ENCODE results near the gene DCDC2. TPM values are rescaled to one million over a fixed set of nuclear protein-coding genes. Genes with fewer than 3 reads are reported as not detected.

Gene DCDC2
- total and polyA plus RNA-seq, 2 donors (not counting 3 experiments of a cell fraction or from before 2014, with no cell fraction given): not detected

DNA sequence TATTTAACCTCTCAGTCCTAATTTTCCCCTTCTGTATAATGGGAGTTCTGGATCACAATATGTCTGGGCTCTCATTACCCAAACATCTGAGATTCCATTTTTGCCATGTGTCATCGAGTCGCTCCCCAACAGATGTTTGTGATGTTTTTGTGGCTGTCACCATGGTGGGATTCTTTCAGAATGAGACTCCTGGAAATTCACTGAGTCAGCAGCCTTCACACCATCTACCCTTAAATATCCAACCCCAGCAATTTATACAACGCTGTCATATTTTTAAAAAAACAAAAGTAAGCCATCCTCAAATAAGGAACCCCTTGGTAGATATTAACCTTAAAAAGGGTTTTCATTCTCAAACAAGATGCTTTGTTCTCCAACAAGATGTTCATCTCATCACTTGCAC, 211.0 kb downstream of the DCDC2 start:
- FAIRE-seq: no peak
- no peaks in the 10 kb centered on the region for H3K9me1 ChIP-seq (replicated peaks; ENCODE audit: control insufficient read depth, extremely low read depth, insufficient read depth, low read length)

More for the DNA sequence above, 211.0 kb downstream of the DCDC2 start:
- POLR2A ChIA-PET: no interaction called here
- no peaks in the 10 kb centered on the region for H3K27me3 ChIP-seq (ENCODE audit: control insufficient read depth in 2 of 2, insufficient read depth in 2 of 2, low read length in 2 of 2)
- peaks cover 3% of the 10 kb centered on the region for H3K9me3 ChIP-seq (replicated peaks; ENCODE audit: control insufficient read depth, insufficient read depth, low read length)
- H3K4me2 ChIP-seq (ENCODE audit: insufficient read depth, low read length): no peak overlapping the region
- no peaks in the 10 kb centered on the region for H3K36me3 ChIP-seq (ENCODE audit: control insufficient read depth in 2 of 2, extremely low read depth in 1 of 2, insufficient read depth in 2 of 2, low read length in 2 of 2)
- TF ChIP-seq MYC (IDR thresholded peaks at IDR 0.05; ENCODE audit: low read depth, low read length) (no peak), MAX (IDR thresholded peaks at IDR 0.05; ENCODE audit: insufficient read depth, insufficient read length) (no peak), POLR2A (IDR thresholded peaks at IDR 0.05; ENCODE audit: low read depth, low read length) (no peak), EZH2 (IDR thresholded peaks at IDR 0.05; ENCODE audit: borderline replicate concordance, low read depth, low read length, severe bottlenecking) (no peak), POLR2AphosphoS5 (IDR thresholded peaks at IDR 0.05; ENCODE audit: insufficient read depth, low read depth, low read length) (no peak), FOS (IDR thresholded peaks at IDR 0.05; ENCODE audit: borderline replicate concordance, insufficient read depth, low read length) (no peak), CTCF (IDR thresholded peaks at IDR 0.05; ENCODE audit: extremely low read depth in 1 of 2, insufficient read depth in 1 of 2, low read depth in 1 of 2, low read length in 2 of 2) (no peak), JUN (IDR thresholded peaks at IDR 0.05; ENCODE audit: borderline replicate concordance, insufficient read depth, insufficient read length, low read depth) (no peak), GATA2 (IDR thresholded peaks at IDR 0.05; ENCODE audit: insufficient read depth, insufficient read length, low read depth, low read length) (no peak)
- no peak overlapping the region for H2AFZ ChIP-seq (ENCODE audit: low read depth, low read length)
- no peaks in the 10 kb centered on the region for H3K79me2 ChIP-seq (ENCODE audit: control insufficient read depth, insufficient read depth, low read length)
- no peaks in the 10 kb centered on the region for H4K20me1 ChIP-seq (replicated peaks; ENCODE audit: control insufficient read depth, extremely low read depth, insufficient read depth, low read length)
- intact Hi-C loops (cut with micrococcal nuclease) (no loop called here), dilution Hi-C loops (cut with MboI; ENCODE audit: extremely low pct_ligation_motif_present, low sequenced_read_pairs) (no loop called here)
- no peak overlapping the region for H3K9ac ChIP-seq (replicated peaks; ENCODE audit: extremely low read depth, insufficient read depth, low read length)
- no peaks in the 10 kb centered on the region for H3K4me1 ChIP-seq (ENCODE audit: control insufficient read depth, extremely low read depth, insufficient read depth, low read length)
- H3K27ac ChIP-seq (ENCODE audit: insufficient read depth, low read depth, low read length): no peak overlapping the region
- no peak for DNase-seq (ENCODE audit: low read depth, low spot score)
- BruUV-seq (replicated peaks): no TSS peak
- CTCF ChIA-PET: no interaction called here
- no peak overlapping the region for H3K4me3 ChIP-seq (replicated peaks in 1 of 3; ENCODE audit: insufficient read depth in 1 of 3, low read depth in 1 of 3, low read length in 3 of 3)
